ENCODE results near the gene DCHS2. TPM values are rescaled to one million over a fixed set of nuclear protein-coding genes. Genes with fewer than 3 reads are reported as not detected.

Gene DCHS2
- total and polyA plus RNA-seq, 4 donors, result 3.2 to 15.5 (median 7.6) TPM

- WGBS (ENCODE audit: insufficient coverage), result no CpG with 5 or more reads among the region's 1 CpG
- Histone ChIP-seq H3K27me3 (ENCODE audit: control insufficient read depth, insufficient read depth, low read length) (no peaks in the 10 kb centered on the region), H3K36me3 (ENCODE audit: control insufficient read depth, insufficient read depth, low read length) (no peaks in the 10 kb centered on the region), H3K4me3 (ENCODE audit: low read depth, low read length) (no peak overlapping the region), H3K9me3 (ENCODE audit: control insufficient read depth, insufficient read depth, low read length) (no peaks in the 10 kb centered on the region), H3K27ac (ENCODE audit: low read depth, low read length) (no peak overlapping the region), H3K4me1 (ENCODE audit: control insufficient read depth, insufficient read depth, low read length) (no peaks in the 10 kb centered on the region)
- DNase-seq (ENCODE audit: low read depth in 4 of 6, low spot score in 6 of 6), result peak in 1 of 6 donors; percentile 33
Observed at GRCh38 chr4:154376486-154376885, 115.1 kb downstream of the DCHS2 start.

GRCh38 chr4:154368060-154368459 lies 123.5 kb downstream of the DCHS2 start:
- H3K27me3 ChIP-seq (ENCODE audit: control insufficient read depth, insufficient read depth, low read length), result no peaks in the 10 kb centered on the region
- no peak overlapping the region for H3K27ac ChIP-seq (ENCODE audit: low read depth, low read length)
- no peaks in the 10 kb centered on the region for H3K9me3 ChIP-seq (ENCODE audit: control insufficient read depth, insufficient read depth, low read length)
- no CpG with 5 or more reads among the region's 4 CpGs for WGBS (ENCODE audit: insufficient coverage)
- no peak overlapping the region for H3K4me3 ChIP-seq (ENCODE audit: low read depth, low read length)
- no peak for DNase-seq (ENCODE audit: low read depth in 4 of 6, low spot score in 6 of 6)
- peaks cover 9% of the 10 kb centered on the region for H3K4me1 ChIP-seq (ENCODE audit: control insufficient read depth, insufficient read depth, low read length)
- H3K36me3 ChIP-seq (ENCODE audit: control insufficient read depth, insufficient read depth, low read length), result no peaks in the 10 kb centered on the region

GRCh38 chr4:154367659-154368058 lies 123.9 kb downstream of the DCHS2 start:
- 56% methylated on average over 2 of the region's 2 CpGs for WGBS (ENCODE audit: insufficient coverage)
- no peak overlapping the region for H3K4me3 ChIP-seq (ENCODE audit: low read depth, low read length)
- no peaks in the 10 kb centered on the region for H3K9me3 ChIP-seq (ENCODE audit: control insufficient read depth, insufficient read depth, low read length)
- no peaks in the 10 kb centered on the region for H3K27me3 ChIP-seq (ENCODE audit: control insufficient read depth, insufficient read depth, low read length)
- H3K4me1 ChIP-seq (ENCODE audit: control insufficient read depth, insufficient read depth, low read length), result peaks cover 9% of the 10 kb centered on the region
- no peak for DNase-seq (ENCODE audit: low read depth in 4 of 6, low spot score in 6 of 6)
- no peaks in the 10 kb centered on the region for H3K36me3 ChIP-seq (ENCODE audit: control insufficient read depth, insufficient read depth, low read length)
- H3K27ac ChIP-seq (ENCODE audit: low read depth, low read length), result no peak overlapping the region

GRCh38 chr4:154366956-154367355 lies 124.6 kb downstream of the DCHS2 start:
- Histone ChIP-seq H3K9me3 (ENCODE audit: control insufficient read depth, insufficient read depth, low read length) (no peaks in the 10 kb centered on the region), H3K36me3 (ENCODE audit: control insufficient read depth, insufficient read depth, low read length) (no peaks in the 10 kb centered on the region), H3K27ac (ENCODE audit: low read depth, low read length) (no peak overlapping the region), H3K27me3 (ENCODE audit: control insufficient read depth, insufficient read depth, low read length) (no peaks in the 10 kb centered on the region), H3K4me3 (ENCODE audit: low read depth, low read length) (no peak overlapping the region), H3K4me1 (ENCODE audit: control insufficient read depth, insufficient read depth, low read length) (peaks cover 9% of the 10 kb centered on the region)
- no peak for DNase-seq (ENCODE audit: low read depth in 4 of 6, low spot score in 6 of 6)
- WGBS (ENCODE audit: insufficient coverage), result 67% methylated on average over 4 of the region's 4 CpGs

- Histone ChIP-seq H3K4me1 (ENCODE audit: control insufficient read depth, insufficient read depth, low read length) (peaks cover 9% of the 10 kb centered on the region), H3K27me3 (ENCODE audit: control insufficient read depth, insufficient read depth, low read length) (no peaks in the 10 kb centered on the region), H3K27ac (ENCODE audit: low read depth, low read length) (no peak overlapping the region), H3K36me3 (ENCODE audit: control insufficient read depth, insufficient read depth, low read length) (no peaks in the 10 kb centered on the region), H3K4me3 (ENCODE audit: low read depth, low read length) (no peak overlapping the region), H3K9me3 (ENCODE audit: control insufficient read depth, insufficient read depth, low read length) (no peaks in the 10 kb centered on the region)
- no CpG with 5 or more reads among the region's 7 CpGs for WGBS (ENCODE audit: insufficient coverage)
- DNase-seq (ENCODE audit: low read depth in 4 of 6, low spot score in 6 of 6), result peak in 2 of 6 donors; percentile 4 to 31
Observed at GRCh38 chr4:154364066-154364845, 127.3 kb downstream of the DCHS2 start.

GRCh38 chr4:154361450-154361849 lies 130.1 kb downstream of the DCHS2 start:
- no CpG with 5 or more reads among the region's 4 CpGs for WGBS (ENCODE audit: insufficient coverage)

GRCh38 chr4:154360491-154360890 lies 131.1 kb downstream of the DCHS2 start:
- H3K27me3 ChIP-seq (ENCODE audit: control insufficient read depth, insufficient read depth, low read length), result no peaks in the 10 kb centered on the region
- no peak for DNase-seq (ENCODE audit: low read depth in 4 of 6, low spot score in 6 of 6)
- no peak overlapping the region for H3K27ac ChIP-seq (ENCODE audit: low read depth, low read length)
- WGBS (ENCODE audit: insufficient coverage), result no CpG with 5 or more reads among the region's 2 CpGs
- no peaks in the 10 kb centered on the region for H3K36me3 ChIP-seq (ENCODE audit: control insufficient read depth, insufficient read depth, low read length)
- no peak overlapping the region for H3K4me3 ChIP-seq (ENCODE audit: low read depth, low read length)
- peaks cover 2% of the 10 kb centered on the region for H3K4me1 ChIP-seq (ENCODE audit: control insufficient read depth, insufficient read depth, low read length)
- H3K9me3 ChIP-seq (ENCODE audit: control insufficient read depth, insufficient read depth, low read length), result no peaks in the 10 kb centered on the region

More at GRCh38 chr4:154361450-154361849, 130.1 kb downstream of the DCHS2 start:
- no peak for DNase-seq (ENCODE audit: low read depth in 4 of 6, low spot score in 6 of 6)
- no peak overlapping the region for H3K4me3 ChIP-seq (ENCODE audit: low read depth, low read length)
- peaks cover 3% of the 10 kb centered on the region for H3K4me1 ChIP-seq (ENCODE audit: control insufficient read depth, insufficient read depth, low read length)
- H3K27ac ChIP-seq (ENCODE audit: low read depth, low read length), result no peak overlapping the region
- no peaks in the 10 kb centered on the region for H3K36me3 ChIP-seq (ENCODE audit: control insufficient read depth, insufficient read depth, low read length)
- no peaks in the 10 kb centered on the region for H3K27me3 ChIP-seq (ENCODE audit: control insufficient read depth, insufficient read depth, low read length)
- H3K9me3 ChIP-seq (ENCODE audit: control insufficient read depth, insufficient read depth, low read length), result no peaks in the 10 kb centered on the region

GRCh38 chr4:154354883-154355282 lies 136.7 kb downstream of the DCHS2 start:
- H3K4me1 ChIP-seq (ENCODE audit: control insufficient read depth, insufficient read depth, low read length), result no peaks in the 10 kb centered on the region
- no peaks in the 10 kb centered on the region for H3K36me3 ChIP-seq (ENCODE audit: control insufficient read depth, insufficient read depth, low read length)
- no peak overlapping the region for H3K27ac ChIP-seq (ENCODE audit: low read depth, low read length)
- H3K27me3 ChIP-seq (ENCODE audit: control insufficient read depth, insufficient read depth, low read length), result no peaks in the 10 kb centered on the region
- DNase-seq (ENCODE audit: low read depth in 4 of 6, low spot score in 6 of 6), result no peak
- H3K4me3 ChIP-seq (ENCODE audit: low read depth, low read length), result no peak overlapping the region
- no peaks in the 10 kb centered on the region for H3K9me3 ChIP-seq (ENCODE audit: control insufficient read depth, insufficient read depth, low read length)

GRCh38 chr4:154349829-154350228 lies 141.8 kb downstream of the DCHS2 start:
- Histone ChIP-seq H3K27me3 (ENCODE audit: control insufficient read depth, insufficient read depth, low read length) (no peaks in the 10 kb centered on the region), H3K4me1 (ENCODE audit: control insufficient read depth, insufficient read depth, low read length) (no peaks in the 10 kb centered on the region), H3K36me3 (ENCODE audit: control insufficient read depth, insufficient read depth, low read length) (no peaks in the 10 kb centered on the region), H3K27ac (ENCODE audit: low read depth, low read length) (no peak overlapping the region), H3K4me3 (ENCODE audit: low read depth, low read length) (no peak overlapping the region), H3K9me3 (ENCODE audit: control insufficient read depth, insufficient read depth, low read length) (no peaks in the 10 kb centered on the region)
- 80% methylated on average over 1 of the region's 2 CpGs for WGBS (ENCODE audit: insufficient coverage)
- peak in 1 of 6 donors; percentile 78 for DNase-seq (ENCODE audit: low read depth in 4 of 6, low spot score in 6 of 6)

GRCh38 chr4:154348657-154349056 lies 142.9 kb downstream of the DCHS2 start:
- H3K27ac ChIP-seq (ENCODE audit: low read depth, low read length), result no peak overlapping the region
- no peaks in the 10 kb centered on the region for H3K4me1 ChIP-seq (ENCODE audit: control insufficient read depth, insufficient read depth, low read length)
- H3K27me3 ChIP-seq (ENCODE audit: control insufficient read depth, insufficient read depth, low read length), result no peaks in the 10 kb centered on the region
- H3K4me3 ChIP-seq (ENCODE audit: low read depth, low read length), result no peak overlapping the region
- H3K36me3 ChIP-seq (ENCODE audit: control insufficient read depth, insufficient read depth, low read length), result no peaks in the 10 kb centered on the region
- WGBS (ENCODE audit: insufficient coverage), result 79% methylated on average over 2 of the region's 3 CpGs
- no peak for DNase-seq (ENCODE audit: low read depth in 4 of 6, low spot score in 6 of 6)
- no peaks in the 10 kb centered on the region for H3K9me3 ChIP-seq (ENCODE audit: control insufficient read depth, insufficient read depth, low read length)

All from spinal cord (tissue), 10 donors.